Measurements from ENCODE around the gene SH3RF1. TPM values are rescaled to one million over a fixed set of nuclear protein-coding genes. Genes with fewer than 3 reads are reported as not detected.

The SH3RF1 gene
- total RNA-seq, 1 donor from 2014 or later = 13.6 TPM

- H3K4me3 ChIP-seq (ENCODE audit: low read length in 3 of 3) = no peak overlapping the region
- no peaks in the 10 kb centered on the region for H3K9me3 ChIP-seq (ENCODE audit: control insufficient read depth in 3 of 3, low read length in 3 of 3)
- no peaks in the 10 kb centered on the region for H3K27me3 ChIP-seq (ENCODE audit: control insufficient read depth in 3 of 3, insufficient read depth in 3 of 3, low read length in 3 of 3)
- peaks cover 2 to 9% (median 6%) of the 10 kb centered on the region in 3 donors for H3K4me1 ChIP-seq (ENCODE audit: control insufficient read depth in 3 of 3, insufficient read depth in 3 of 3, low read length in 3 of 3)
- no peak overlapping the region for H3K9ac ChIP-seq (ENCODE audit: low read depth in 1 of 3, low read length in 3 of 3)
- no peak overlapping the region for H3K27ac ChIP-seq (ENCODE audit: low read depth, low read length)
- H3K36me3 ChIP-seq (ENCODE audit: control insufficient read depth in 3 of 3, insufficient read depth in 3 of 3, low read length in 3 of 3) = peaks cover 7 to 18% (median 15%) of the 10 kb centered on the region in 3 donors
Observed at GRCh38 chr4:169103966-169104412, 166.8 kb downstream of the SH3RF1 start.

GRCh38 chr4:169102026-169102425 is 168.7 kb downstream of the SH3RF1 start:
- Histone ChIP-seq H3K9me3 (ENCODE audit: control insufficient read depth in 3 of 3, low read length in 3 of 3) (no peaks in the 10 kb centered on the region), H3K4me1 (ENCODE audit: control insufficient read depth in 3 of 3, insufficient read depth in 3 of 3, low read length in 3 of 3) (peaks cover 6 to 9% (median 6%) of the 10 kb centered on the region in 3 donors), H3K4me3 (ENCODE audit: low read length in 3 of 3) (no peak overlapping the region), H3K36me3 (ENCODE audit: control insufficient read depth in 3 of 3, insufficient read depth in 3 of 3, low read length in 3 of 3) (peaks cover 9 to 18% (median 15%) of the 10 kb centered on the region in 3 donors), H3K27me3 (ENCODE audit: control insufficient read depth in 3 of 3, insufficient read depth in 3 of 3, low read length in 3 of 3) (no peaks in the 10 kb centered on the region), H3K9ac (ENCODE audit: low read depth in 1 of 3, low read length in 3 of 3) (no peak overlapping the region), H3K27ac (ENCODE audit: low read depth, low read length) (no peak overlapping the region)

- Histone ChIP-seq H3K4me3 (ENCODE audit: low read length in 3 of 3) (no peak overlapping the region), H3K9ac (ENCODE audit: low read depth in 1 of 3, low read length in 3 of 3) (no peak overlapping the region), H3K36me3 (ENCODE audit: control insufficient read depth in 3 of 3, insufficient read depth in 3 of 3, low read length in 3 of 3) (peaks cover 5 to 14% (median 13%) of the 10 kb centered on the region in 3 donors), H3K27ac (ENCODE audit: low read depth, low read length) (no peak overlapping the region), H3K9me3 (ENCODE audit: control insufficient read depth in 3 of 3, low read length in 3 of 3) (no peaks in the 10 kb centered on the region), H3K4me1 (ENCODE audit: control insufficient read depth in 3 of 3, insufficient read depth in 3 of 3, low read length in 3 of 3) (peaks cover 6 to 9% (median 6%) of the 10 kb centered on the region in 3 donors), H3K27me3 (ENCODE audit: control insufficient read depth in 3 of 3, insufficient read depth in 3 of 3, low read length in 3 of 3) (no peaks in the 10 kb centered on the region)
Observed at GRCh38 chr4:169100670-169101101, 170.1 kb downstream of the SH3RF1 start.

- no peak overlapping the region for H3K27ac ChIP-seq (ENCODE audit: low read depth, low read length)
- no peak overlapping the region for H3K4me3 ChIP-seq (ENCODE audit: low read length in 3 of 3)
- peaks cover 2 to 13% (median 13%) of the 10 kb centered on the region in 3 donors for H3K36me3 ChIP-seq (ENCODE audit: control insufficient read depth in 3 of 3, insufficient read depth in 3 of 3, low read length in 3 of 3)
- peaks cover 6 to 9% (median 6%) of the 10 kb centered on the region in 3 donors for H3K4me1 ChIP-seq (ENCODE audit: control insufficient read depth in 3 of 3, insufficient read depth in 3 of 3, low read length in 3 of 3)
- no peak overlapping the region for H3K9ac ChIP-seq (ENCODE audit: low read depth in 1 of 3, low read length in 3 of 3)
- H3K27me3 ChIP-seq (ENCODE audit: control insufficient read depth in 3 of 3, insufficient read depth in 3 of 3, low read length in 3 of 3) = no peaks in the 10 kb centered on the region
- H3K9me3 ChIP-seq (ENCODE audit: control insufficient read depth in 3 of 3, low read length in 3 of 3) = no peaks in the 10 kb centered on the region
Observed at GRCh38 chr4:169099771-169100180, 171.0 kb downstream of the SH3RF1 start.

GRCh38 chr4:169098969-169099690 is 171.6 kb downstream of the SH3RF1 start:
- Histone ChIP-seq H3K27me3 (ENCODE audit: control insufficient read depth in 3 of 3, insufficient read depth in 3 of 3, low read length in 3 of 3) (no peaks in the 10 kb centered on the region), H3K27ac (ENCODE audit: low read depth, low read length) (peak overlapping the region; percentile 13), H3K36me3 (ENCODE audit: control insufficient read depth in 3 of 3, insufficient read depth in 3 of 3, low read length in 3 of 3) (peaks cover 2 to 13% (median 12%) of the 10 kb centered on the region in 3 donors), H3K4me1 (ENCODE audit: control insufficient read depth in 3 of 3, insufficient read depth in 3 of 3, low read length in 3 of 3) (peaks cover 6 to 8% (median 6%) of the 10 kb centered on the region in 3 donors), H3K4me3 (ENCODE audit: low read length in 3 of 3) (no peak overlapping the region), H3K9me3 (ENCODE audit: control insufficient read depth in 3 of 3, low read length in 3 of 3) (no peaks in the 10 kb centered on the region), H3K9ac (ENCODE audit: low read depth in 1 of 3, low read length in 3 of 3) (no peak overlapping the region)

- Histone ChIP-seq H3K9ac (ENCODE audit: low read depth in 1 of 3, low read length in 3 of 3) (no peak overlapping the region), H3K9me3 (ENCODE audit: control insufficient read depth in 3 of 3, low read length in 3 of 3) (no peaks in the 10 kb centered on the region), H3K27ac (ENCODE audit: low read depth, low read length) (peak overlapping the region; percentile 13), H3K27me3 (ENCODE audit: control insufficient read depth in 3 of 3, insufficient read depth in 3 of 3, low read length in 3 of 3) (no peaks in the 10 kb centered on the region), H3K36me3 (ENCODE audit: control insufficient read depth in 3 of 3, insufficient read depth in 3 of 3, low read length in 3 of 3) (peaks cover 2 to 11% (median 8%) of the 10 kb centered on the region in 3 donors), H3K4me3 (ENCODE audit: low read length in 3 of 3) (no peak overlapping the region), H3K4me1 (ENCODE audit: control insufficient read depth in 3 of 3, insufficient read depth in 3 of 3, low read length in 3 of 3) (peaks cover 5 to 6% (median 6%) of the 10 kb centered on the region in 3 donors)
Observed at GRCh38 chr4:169098532-169098931, 172.2 kb downstream of the SH3RF1 start.

- Histone ChIP-seq H3K36me3 (ENCODE audit: control insufficient read depth in 3 of 3, insufficient read depth in 3 of 3, low read length in 3 of 3) (peaks cover 2 to 11% (median 8%) of the 10 kb centered on the region in 3 donors), H3K4me1 (ENCODE audit: control insufficient read depth in 3 of 3, insufficient read depth in 3 of 3, low read length in 3 of 3) (peaks cover 5 to 6% (median 6%) of the 10 kb centered on the region in 3 donors), H3K9ac (ENCODE audit: low read depth in 1 of 3, low read length in 3 of 3) (no peak overlapping the region), H3K9me3 (ENCODE audit: control insufficient read depth in 3 of 3, low read length in 3 of 3) (no peaks in the 10 kb centered on the region), H3K27me3 (ENCODE audit: control insufficient read depth in 3 of 3, insufficient read depth in 3 of 3, low read length in 3 of 3) (no peaks in the 10 kb centered on the region), H3K27ac (ENCODE audit: low read depth, low read length) (no peak overlapping the region), H3K4me3 (ENCODE audit: low read length in 3 of 3) (no peak overlapping the region)
Observed at GRCh38 chr4:169098054-169098497, 172.7 kb downstream of the SH3RF1 start.

GRCh38 chr4:169096221-169096620 is 174.5 kb downstream of the SH3RF1 start:
- Histone ChIP-seq H3K9ac (ENCODE audit: low read depth in 1 of 3, low read length in 3 of 3) (no peak overlapping the region), H3K4me1 (ENCODE audit: control insufficient read depth in 3 of 3, insufficient read depth in 3 of 3, low read length in 3 of 3) (peaks cover 3 to 6% (median 5%) of the 10 kb centered on the region in 3 donors), H3K4me3 (ENCODE audit: low read length in 3 of 3) (no peak overlapping the region), H3K27ac (ENCODE audit: low read depth, low read length) (no peak overlapping the region), H3K36me3 (ENCODE audit: control insufficient read depth in 3 of 3, insufficient read depth in 3 of 3, low read length in 3 of 3) (peaks cover 2 to 11% (median 8%) of the 10 kb centered on the region in 3 donors), H3K27me3 (ENCODE audit: control insufficient read depth in 3 of 3, insufficient read depth in 3 of 3, low read length in 3 of 3) (no peaks in the 10 kb centered on the region), H3K9me3 (ENCODE audit: control insufficient read depth in 3 of 3, low read length in 3 of 3) (peaks cover 0 to 2% (median 0%) of the 10 kb centered on the region in 3 donors)

- H3K27me3 ChIP-seq (ENCODE audit: control insufficient read depth in 3 of 3, insufficient read depth in 3 of 3, low read length in 3 of 3) = no peaks in the 10 kb centered on the region
- H3K36me3 ChIP-seq (ENCODE audit: control insufficient read depth in 3 of 3, insufficient read depth in 3 of 3, low read length in 3 of 3) = peaks cover 2 to 11% (median 8%) of the 10 kb centered on the region in 3 donors
- H3K27ac ChIP-seq (ENCODE audit: low read depth, low read length) = no peak overlapping the region
- peaks cover 0 to 6% (median 0%) of the 10 kb centered on the region in 3 donors for H3K4me1 ChIP-seq (ENCODE audit: control insufficient read depth in 3 of 3, insufficient read depth in 3 of 3, low read length in 3 of 3)
- H3K9ac ChIP-seq (ENCODE audit: low read depth in 1 of 3, low read length in 3 of 3) = no peak overlapping the region
- H3K9me3 ChIP-seq (ENCODE audit: control insufficient read depth in 3 of 3, low read length in 3 of 3) = peaks cover 0 to 4% (median 0%) of the 10 kb centered on the region in 3 donors
- H3K4me3 ChIP-seq (ENCODE audit: low read length in 3 of 3) = no peak overlapping the region
Observed at GRCh38 chr4:169094656-169095231, 176.0 kb downstream of the SH3RF1 start.

Measured in skeletal muscle tissue (tissue), 4 donors.